Measurements from ENCODE around the gene RSRC2.

DNA sequence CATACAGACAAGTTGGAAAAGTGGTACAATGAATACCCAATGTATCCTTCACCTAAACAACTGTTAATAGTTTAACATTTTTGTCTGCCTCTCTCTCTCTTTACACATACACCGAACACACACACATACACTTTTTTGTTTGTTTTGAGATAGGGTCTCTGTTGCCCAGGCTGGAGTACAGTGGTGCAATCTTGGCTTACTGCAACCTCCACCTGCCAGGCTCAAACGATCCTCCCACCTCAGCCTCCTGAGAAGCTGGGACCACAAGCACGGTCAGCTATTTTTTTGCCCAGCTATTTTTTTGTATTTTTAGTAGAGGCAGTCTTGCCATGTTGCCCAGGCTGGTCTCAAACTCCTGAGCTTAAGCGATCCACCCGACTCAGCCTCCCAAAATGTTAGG is 42.8 kb downstream of the RSRC2 start:
- TF ChIP-seq, protein P1, sequence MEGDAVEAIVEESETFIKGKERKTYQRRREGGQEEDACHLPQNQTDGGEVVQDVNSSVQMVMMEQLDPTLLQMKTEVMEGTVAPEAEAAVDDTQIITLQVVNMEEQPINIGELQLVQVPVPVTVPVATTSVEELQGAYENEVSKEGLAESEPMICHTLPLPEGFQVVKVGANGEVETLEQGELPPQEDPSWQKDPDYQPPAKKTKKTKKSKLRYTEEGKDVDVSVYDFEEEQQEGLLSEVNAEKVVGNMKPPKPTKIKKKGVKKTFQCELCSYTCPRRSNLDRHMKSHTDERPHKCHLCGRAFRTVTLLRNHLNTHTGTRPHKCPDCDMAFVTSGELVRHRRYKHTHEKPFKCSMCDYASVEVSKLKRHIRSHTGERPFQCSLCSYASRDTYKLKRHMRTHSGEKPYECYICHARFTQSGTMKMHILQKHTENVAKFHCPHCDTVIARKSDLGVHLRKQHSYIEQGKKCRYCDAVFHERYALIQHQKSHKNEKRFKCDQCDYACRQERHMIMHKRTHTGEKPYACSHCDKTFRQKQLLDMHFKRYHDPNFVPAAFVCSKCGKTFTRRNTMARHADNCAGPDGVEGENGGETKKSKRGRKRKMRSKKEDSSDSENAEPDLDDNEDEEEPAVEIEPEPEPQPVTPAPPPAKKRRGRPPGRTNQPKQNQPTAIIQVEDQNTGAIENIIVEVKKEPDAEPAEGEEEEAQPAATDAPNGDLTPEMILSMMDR (conservative IDR thresholded peaks at IDR 0.05; ENCODE audit: low read depth, low read length) = no peak
- no peak for TF ChIP-seq EZH2phosphoT487 (IDR thresholded peaks at IDR 0.05; ENCODE audit: borderline replicate concordance, low read length)

All from PC-3 (cell line).